Natural killer cell (primary cell): ENCODE data around the gene TPPP2. TPM values are rescaled to one million over a fixed set of nuclear protein-coding genes. Genes with fewer than 3 reads are reported as not detected.

ENCODE experiments used
- ATAC-seq, 3 donors: fragments of 150-1000 bp in 2 of 3; fragments of 200-7000 bp in 1 of 3; cut with Tn5 transposase; 1 replicate in 1 of 3; 2 replicates in 2 of 3; pipeline ENCODE4 v1.10.0; 2021; ENCODE audit warnings: mild to moderate bottlenecking in 2 of 3, moderate library complexity in 2 of 3
- DNase-seq, 2 donors: peaks; one replicate each; pipeline versions ENCODE4 v3.0.0 to v3.0.0-alpha.2; 2013 to 2021; ENCODE audit warnings: mixed read lengths in 1 of 2
- H3K27ac ChIP-seq: one replicate; pipeline ENCODE4 v1.5.1; 2013; ENCODE audit warnings: mild to moderate bottlenecking, low read length
- H3K27me3 ChIP-seq: one replicate; pipeline ENCODE4 v1.6.1; 2013; ENCODE audit warnings: low read length; ENCODE audit not compliant: control insufficient read depth, insufficient read depth
- H3K36me3 ChIP-seq: one replicate; pipeline ENCODE4 v1.6.1; 2013; ENCODE audit warnings: low read length; ENCODE audit not compliant: control insufficient read depth, insufficient read depth
- H3K4me1 ChIP-seq: one replicate; pipeline ENCODE4 v1.6.1; 2013; ENCODE audit warnings: low read length; ENCODE audit not compliant: control insufficient read depth, insufficient read depth
- H3K4me3 ChIP-seq: one replicate; pipeline ENCODE4 v1.5.1; 2013; ENCODE audit warnings: low read length
- H3K9me3 ChIP-seq: one replicate; pipeline ENCODE4 v1.6.1; 2013; ENCODE audit warnings: low read length; ENCODE audit not compliant: control insufficient read depth, insufficient read depth
- H3K27ac Mint-ChIP-seq, 2 donors: one replicate each; pipeline ENCODE4 v1.8.0; 2022; ENCODE audit warnings: mild to moderate bottlenecking in 2 of 2, mixed read lengths in 2 of 2, moderate library complexity in 1 of 2
- H3K27me3 Mint-ChIP-seq, 2 donors: one replicate each; pipeline ENCODE4 v1.8.0; 2022; ENCODE audit warnings: low read depth in 2 of 2, mixed read lengths in 2 of 2
- H3K36me3 Mint-ChIP-seq: one replicate; pipeline ENCODE4 v1.8.0; 2022; ENCODE audit warnings: mixed read lengths
- H3K4me1 Mint-ChIP-seq, 2 donors: one replicate each; pipeline ENCODE4 v1.8.0; 2022; ENCODE audit warnings: mixed read lengths in 2 of 2
- H3K4me3 Mint-ChIP-seq: one replicate; pipeline ENCODE4 v1.8.0; 2022; ENCODE audit warnings: mild to moderate bottlenecking, moderate library complexity, mixed read lengths
- H3K9me3 Mint-ChIP-seq, 2 donors: one replicate each; pipeline ENCODE4 v1.8.0; 2022; ENCODE audit warnings: mixed read lengths in 2 of 2
- CTCF ChIP-seq: fragments of 200-600 bp; IDR thresholded peaks from one replicate; pipeline ENCODE4 v1.8.0; 2022; ENCODE audit warnings: antibody characterized with exemption
- WGBS: methylation state at CpG from one replicate; pipeline ENCODE4 v1.1.7; 2013; ENCODE audit warnings: missing lambda C conversion rate; ENCODE audit not compliant: insufficient coverage; 5-methylcytosine and 5-hydroxymethylcytosine counted together
- intact Hi-C: fragments of 100-400 bp; cut with micrococcal nuclease; formaldehyde crosslinking; loops from one replicate; pipeline ENCODE4 v1.14.2; 2022
- total RNA-seq, 4 donors: library from RNA; stranded (reverse); fragments of 120-200 nt in 1 of 4; gene quantifications; one replicate each; pipeline versions ENCODE4 v1.2.3 to v1.2.4, GENCODE V29; 2013 to 2022

Gene TPPP2
- total RNA-seq, 3 donors from 2014 or later (not counting 1 experiment from before 2014, with no cell fraction given): not detected

GRCh38 chr14:21055432-21056117 lies 25.6 kb downstream of the TPPP2 start:
- no peaks in the 10 kb centered on the region for H3K36me3 ChIP-seq
- no peaks in the 10 kb centered on the region for H3K4me1 ChIP-seq
- no peaks in the 10 kb centered on the region for H3K9me3 ChIP-seq
- no peak overlapping the region for H3K27ac ChIP-seq
- H3K4me3 ChIP-seq: no peak overlapping the region
- 77% methylated on average over 5 of the region's 5 CpGs for WGBS
- DNase-seq (no peak), ATAC-seq (no peak)
- Mint-ChIP-seq H3K9me3 (no peaks in the 10 kb centered on the region), H3K4me3 (no peak overlapping the region), H3K27me3 (peaks cover 10 to 17% of the 10 kb centered on the region in 2 donors), H3K36me3 (no peaks in the 10 kb centered on the region), H3K27ac (no peak overlapping the region), H3K4me1 (no peaks in the 10 kb centered on the region)
- no peaks in the 10 kb centered on the region for H3K27me3 ChIP-seq
- intact Hi-C loops: no loop called here
- no peak for TF ChIP-seq CTCF

- Histone ChIP-seq H3K4me3 (no peak overlapping the region), H3K27ac (no peak overlapping the region), H3K4me1 (no peaks in the 10 kb centered on the region), H3K36me3 (no peaks in the 10 kb centered on the region), H3K27me3 (no peaks in the 10 kb centered on the region), H3K9me3 (no peaks in the 10 kb centered on the region)
- Mint-ChIP-seq H3K4me3 (no peak overlapping the region), H3K27ac (no peak overlapping the region), H3K9me3 (no peaks in the 10 kb centered on the region), H3K36me3 (no peaks in the 10 kb centered on the region), H3K4me1 (no peaks in the 10 kb centered on the region), H3K27me3 (peaks cover 18 to 24% of the 10 kb centered on the region in 2 donors)
- TF ChIP-seq CTCF: no peak
- WGBS: 84% methylated on average over 6 of the region's 10 CpGs
- ATAC-seq (no peak), DNase-seq (no peak)
- intact Hi-C loops: no loop called here
These were observed 26.6 kb downstream of the TPPP2 start for GRCh38 chr14:21056520-21057163.

GRCh38 chr14:21057803-21058675 lies 28.0 kb downstream of the TPPP2 start, which contains the start of gene RNASE8:
TSS of gene RNASE8 (plus strand) at chr14:21057822. CDS start at chr14:21057893, 71 bp downstream.
- H3K27ac Mint-ChIP-seq: no peak within 1 kb of the TSS
- no peak within 1 kb of the TSS for H3K27ac ChIP-seq
- ATAC-seq: peak in 2 of 3 donors; percentile 30 to 41

More at GRCh38 chr14:21057803-21058675, 28.0 kb downstream of the TPPP2 start, which contains the start of gene RNASE8:
- no peaks in the 10 kb centered on the region for H3K9me3 Mint-ChIP-seq
- WGBS: 87% methylated on average over 8 of the region's 8 CpGs
- no peaks in the 10 kb centered on the region for H3K9me3 ChIP-seq
- H3K36me3 Mint-ChIP-seq: no peaks in the 10 kb centered on the region
- DNase-seq: no peak
- no peak within 1 kb of the TSS for H3K4me3 Mint-ChIP-seq
- H3K4me1 ChIP-seq: no peaks in the 10 kb centered on the region
- no peak for TF ChIP-seq CTCF
- intact Hi-C loops: no loop called here
- H3K4me1 Mint-ChIP-seq: no peaks in the 10 kb centered on the region
- H3K4me3 ChIP-seq: no peak within 1 kb of the TSS
- no peaks in the 10 kb centered on the region for H3K36me3 ChIP-seq
- no peaks in the 10 kb centered on the region for H3K27me3 ChIP-seq
- H3K27me3 Mint-ChIP-seq: peaks cover 23 to 29% of the 10 kb centered on the region in 2 donors
